ENCODE measurements around the gene RHBDD2.
"Not testable (repeated sequence)": the region's sequence is repeated elsewhere in the genome, so short reads cannot be mapped to it uniquely, and the experiment has no call there.

The RHBDD2 gene

DNA sequence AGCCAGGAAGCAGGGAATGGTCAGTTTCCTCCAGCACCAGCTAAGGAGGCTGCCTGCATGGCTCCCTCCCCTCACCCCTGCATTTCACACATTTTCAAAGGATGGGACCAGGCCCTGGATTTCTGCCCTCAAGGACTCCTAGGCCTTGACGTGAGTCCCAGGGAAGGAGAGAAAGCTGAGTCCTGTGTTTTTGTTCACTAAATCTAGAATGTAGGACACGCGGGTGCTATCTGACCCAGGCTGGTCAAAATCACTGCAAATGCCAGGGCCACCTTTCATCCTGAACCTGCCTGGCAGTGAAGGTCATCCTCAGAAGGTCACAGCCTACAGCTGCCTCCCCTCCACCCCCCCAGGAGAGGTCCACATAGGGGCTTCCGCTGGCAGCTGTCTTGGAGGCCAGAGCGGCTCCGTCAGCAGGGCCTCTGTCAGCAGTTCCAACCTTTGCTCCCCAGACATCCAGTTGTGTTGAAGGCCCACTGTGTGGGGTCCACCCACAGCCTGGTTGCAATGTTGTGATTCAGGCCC is 18.0 kb downstream of the RHBDD2 start:
- no peaks in the 10 kb centered on the region for H3K4me1 ChIP-seq (ENCODE audit: control extremely low read depth in 1 of 4, control insufficient read depth in 4 of 4, insufficient read depth in 4 of 4, low read length in 3 of 4)
- POLR2A ChIA-PET: no interaction called here
- no peak for DNase-seq
- H3K27ac ChIP-seq (ENCODE audit: insufficient read depth in 1 of 2, low read depth in 1 of 2, low read length in 2 of 2, poor library complexity in 1 of 2, severe bottlenecking in 2 of 2): no peak overlapping the region
- 95% methylated on average over 4 of the region's 6 CpGs for WGBS (ENCODE audit: insufficient coverage)
- H3K9me3 ChIP-seq (ENCODE audit: control extremely low read depth in 1 of 5, control insufficient read depth in 4 of 5, insufficient read depth in 2 of 5, low read depth in 1 of 5, low read length in 4 of 5): no peaks in the 10 kb centered on the region
- no peaks in the 10 kb centered on the region for H3K36me3 ChIP-seq (ENCODE audit: control insufficient read depth in 4 of 4, insufficient read depth in 4 of 4, low read length in 3 of 4)
- no peak overlapping the region for H3K4me3 ChIP-seq (ENCODE audit: control insufficient read depth in 1 of 7, extremely low read depth in 1 of 7, insufficient read depth in 4 of 7, low read depth in 2 of 7, low read length in 6 of 7)
- no peaks in the 10 kb centered on the region for H3K27me3 ChIP-seq (replicated peaks in 2 of 5; ENCODE audit: control insufficient read depth in 4 of 5, insufficient read depth in 5 of 5, low read length in 4 of 5)
- CTCF ChIA-PET: interaction anchor here (1.0 kb wide), 1 partner anchor 12 kb away, joined by 3 read pairs; no protein-coding TSS in a partner anchor

DNA sequence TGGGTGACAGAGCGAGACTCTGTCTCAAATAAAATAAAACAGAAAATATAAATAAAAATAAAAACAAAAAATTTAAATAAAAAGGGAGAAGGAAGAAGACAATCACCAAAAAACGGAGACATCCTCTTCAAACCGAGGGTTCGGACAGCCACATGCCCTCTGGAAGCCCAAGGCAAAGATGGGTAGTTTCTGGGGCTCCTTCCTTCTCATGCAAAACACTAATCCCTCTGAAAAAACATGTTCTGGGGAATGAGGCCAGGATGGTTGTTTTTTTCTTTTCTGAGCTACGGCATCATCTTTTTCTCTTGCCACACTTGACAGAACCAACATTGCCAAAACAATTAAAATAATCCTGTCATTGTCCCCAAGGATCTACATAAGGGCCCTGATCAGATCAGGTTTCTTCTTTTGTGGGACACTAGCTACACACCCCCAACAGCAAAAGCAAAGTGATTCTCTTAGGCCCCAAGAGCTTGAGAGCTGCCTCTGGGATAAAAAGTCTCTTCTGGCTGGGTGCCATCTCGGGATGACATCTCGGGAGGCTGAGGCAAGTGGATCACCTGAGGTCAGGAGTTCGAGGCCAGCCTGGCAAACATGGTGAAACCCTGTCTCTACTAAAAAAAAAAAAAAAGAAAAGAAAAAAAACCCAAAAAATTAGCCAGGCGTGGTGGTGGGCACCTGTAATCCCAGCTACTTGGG is 21.9 kb downstream of the RHBDD2 start:
- no peak overlapping the region for H3K4me3 ChIP-seq (ENCODE audit: control insufficient read depth in 1 of 7, extremely low read depth in 1 of 7, insufficient read depth in 4 of 7, low read depth in 2 of 7, low read length in 6 of 7)
- WGBS (ENCODE audit: insufficient coverage): 83% methylated on average over 6 of the region's 9 CpGs
- H3K27me3 ChIP-seq (replicated peaks in 2 of 5; ENCODE audit: control insufficient read depth in 4 of 5, insufficient read depth in 5 of 5, low read length in 4 of 5): no peaks in the 10 kb centered on the region
- no peak for DNase-seq
- H3K4me1 ChIP-seq (ENCODE audit: control extremely low read depth in 1 of 4, control insufficient read depth in 4 of 4, insufficient read depth in 4 of 4, low read length in 3 of 4): peaks cover 0 to 1% (median 0%) of the 10 kb centered on the region in 4 experiments
- no peak overlapping the region for H3K27ac ChIP-seq (ENCODE audit: insufficient read depth in 1 of 2, low read depth in 1 of 2, low read length in 2 of 2, poor library complexity in 1 of 2, severe bottlenecking in 2 of 2)
- CTCF ChIA-PET: interaction anchor here (0.8 kb wide), 1 partner anchor 121 kb away, joined by 3 read pairs; no protein-coding TSS in a partner anchor
- H3K9me3 ChIP-seq (ENCODE audit: control extremely low read depth in 1 of 5, control insufficient read depth in 4 of 5, insufficient read depth in 2 of 5, low read depth in 1 of 5, low read length in 4 of 5): no peaks in the 10 kb centered on the region
- no peaks in the 10 kb centered on the region for H3K36me3 ChIP-seq (ENCODE audit: control insufficient read depth in 4 of 4, insufficient read depth in 4 of 4, low read length in 3 of 4)
- POLR2A ChIA-PET: no interaction called here

DNA sequence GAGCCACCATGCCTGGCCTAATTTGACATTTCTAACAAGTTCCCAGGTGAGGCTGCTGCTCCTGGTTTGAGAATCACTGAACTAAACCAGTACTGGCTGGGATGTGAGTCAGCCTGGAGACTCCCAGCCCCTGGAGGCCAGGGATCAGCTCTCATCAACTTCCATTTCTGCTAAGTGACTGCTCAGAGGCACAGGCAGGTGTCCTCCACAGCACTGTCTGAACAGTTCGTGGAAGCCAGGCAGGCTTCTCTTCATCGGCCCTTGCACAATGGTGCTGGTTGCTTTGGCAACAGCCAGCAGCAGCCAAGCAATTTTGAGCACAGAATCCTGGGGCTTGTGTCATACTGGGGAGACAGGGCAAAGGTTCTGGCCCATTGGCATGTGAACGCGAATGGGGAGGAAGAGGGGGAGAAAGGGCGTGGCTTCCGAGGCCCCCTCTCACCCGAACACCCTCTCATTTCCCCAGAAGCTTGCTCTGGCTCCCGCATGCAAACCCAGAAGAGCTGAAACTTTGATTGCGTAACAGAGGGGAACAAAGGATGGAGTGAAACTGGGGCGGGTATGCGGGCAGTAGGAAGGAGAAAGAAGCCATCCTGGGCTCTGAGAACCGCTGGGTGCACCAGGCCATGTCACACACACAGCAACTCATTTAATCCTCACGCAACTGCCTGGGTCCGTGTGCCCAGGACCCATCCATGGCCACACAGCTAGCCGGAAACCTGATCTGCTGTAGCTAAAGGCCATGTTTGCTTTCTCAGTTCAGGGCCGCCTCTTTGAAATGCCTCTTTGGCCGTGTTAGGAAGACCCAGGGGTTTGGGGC is 27.2 kb downstream of the RHBDD2 start:
- H3K27ac ChIP-seq (ENCODE audit: insufficient read depth in 1 of 2, low read depth in 1 of 2, low read length in 2 of 2, poor library complexity in 1 of 2, severe bottlenecking in 2 of 2): no peak overlapping the region
- peaks cover 0 to 8% (median 1%) of the 10 kb centered on the region in 4 experiments for H3K4me1 ChIP-seq (ENCODE audit: control extremely low read depth in 1 of 4, control insufficient read depth in 4 of 4, insufficient read depth in 4 of 4, low read length in 3 of 4)
- POLR2A ChIA-PET: no interaction called here
- H3K36me3 ChIP-seq (ENCODE audit: control insufficient read depth in 4 of 4, insufficient read depth in 4 of 4, low read length in 3 of 4): no peaks in the 10 kb centered on the region
- H3K27me3 ChIP-seq (replicated peaks in 2 of 5; ENCODE audit: control insufficient read depth in 4 of 5, insufficient read depth in 5 of 5, low read length in 4 of 5): no peaks in the 10 kb centered on the region
- CTCF ChIA-PET: no interaction called here
- peak in 2 of 3 donors; percentile 32 to 33 for DNase-seq
- no peak overlapping the region for H3K4me3 ChIP-seq (ENCODE audit: control insufficient read depth in 1 of 7, extremely low read depth in 1 of 7, insufficient read depth in 4 of 7, low read depth in 2 of 7, low read length in 6 of 7)
- no peaks in the 10 kb centered on the region for H3K9me3 ChIP-seq (ENCODE audit: control extremely low read depth in 1 of 5, control insufficient read depth in 4 of 5, insufficient read depth in 2 of 5, low read depth in 1 of 5, low read length in 4 of 5)
- whole genome bisulfite sequencing (ENCODE audit: insufficient coverage): 86% methylated on average over 10 of the region's 17 CpGs

DNA sequence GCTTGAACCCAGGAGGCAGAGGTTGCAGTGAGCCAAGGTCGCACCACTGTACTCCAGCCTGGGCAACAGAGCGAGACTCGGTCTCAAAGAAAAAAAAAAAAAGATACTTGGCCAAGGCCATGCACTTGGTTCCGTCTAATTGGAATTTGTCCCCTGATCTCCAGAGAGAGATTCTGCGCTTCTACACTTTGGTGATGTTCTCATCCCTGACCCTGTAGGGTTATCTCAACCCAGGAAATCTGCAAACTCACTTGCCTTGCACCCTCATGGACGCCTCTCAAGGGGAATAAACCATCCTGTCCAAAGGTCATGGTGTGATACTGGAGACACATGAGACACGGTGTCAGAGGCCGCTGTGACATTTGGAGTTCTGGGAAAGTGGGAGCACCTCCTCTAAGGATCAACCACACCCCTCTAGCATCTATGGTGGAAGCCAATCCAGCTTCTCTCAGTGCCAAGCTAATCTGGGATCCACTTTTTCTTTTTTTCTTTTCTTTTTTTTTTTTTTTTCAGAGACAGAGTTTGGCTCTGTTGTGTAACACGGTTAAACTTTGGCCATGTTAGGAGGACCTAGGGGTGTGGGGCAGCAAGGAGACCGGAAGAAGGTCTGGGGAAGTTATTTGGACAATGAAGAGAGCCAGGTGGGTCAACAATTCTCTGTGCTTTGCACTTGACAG is 28.3 kb downstream of the RHBDD2 start:
- no peak for DNase-seq
- no peaks in the 10 kb centered on the region for H3K27me3 ChIP-seq (replicated peaks in 2 of 5; ENCODE audit: control insufficient read depth in 4 of 5, insufficient read depth in 5 of 5, low read length in 4 of 5)
- 92% methylated on average over 6 of the region's 10 CpGs for WGBS (ENCODE audit: insufficient coverage)
- POLR2A ChIA-PET: no interaction called here
- H3K9me3 ChIP-seq (ENCODE audit: control extremely low read depth in 1 of 5, control insufficient read depth in 4 of 5, insufficient read depth in 2 of 5, low read depth in 1 of 5, low read length in 4 of 5): no peaks in the 10 kb centered on the region
- H3K27ac ChIP-seq (ENCODE audit: insufficient read depth in 1 of 2, low read depth in 1 of 2, low read length in 2 of 2, poor library complexity in 1 of 2, severe bottlenecking in 2 of 2): no peak overlapping the region
- peaks cover 0 to 8% (median 1%) of the 10 kb centered on the region in 4 experiments for H3K4me1 ChIP-seq (ENCODE audit: control extremely low read depth in 1 of 4, control insufficient read depth in 4 of 4, insufficient read depth in 4 of 4, low read length in 3 of 4)
- no peaks in the 10 kb centered on the region for H3K36me3 ChIP-seq (ENCODE audit: control insufficient read depth in 4 of 4, insufficient read depth in 4 of 4, low read length in 3 of 4)
- H3K4me3 ChIP-seq (ENCODE audit: control insufficient read depth in 1 of 7, extremely low read depth in 1 of 7, insufficient read depth in 4 of 7, low read depth in 2 of 7, low read length in 6 of 7): no peak overlapping the region
- CTCF ChIA-PET: no interaction called here

DNA sequence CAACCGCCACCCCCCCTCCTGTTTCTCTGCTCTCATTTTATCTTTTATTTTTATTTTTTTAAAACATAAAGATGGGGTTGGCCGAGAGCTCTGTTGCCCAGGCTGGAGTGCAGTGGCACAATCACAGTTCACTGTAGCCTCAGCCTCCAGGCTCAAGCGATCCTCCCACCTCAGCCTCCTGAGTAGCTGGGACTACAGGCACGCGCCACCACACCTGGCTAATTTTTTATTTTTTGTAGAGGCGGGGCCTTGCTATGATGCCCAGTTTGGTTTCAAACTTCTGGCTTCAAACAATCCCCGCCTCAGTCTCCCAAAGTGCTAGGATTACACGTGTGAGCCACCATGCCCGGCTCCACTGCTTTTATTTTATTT is 28.8 kb downstream of the RHBDD2 start:
- H3K27me3 ChIP-seq (replicated peaks in 2 of 5; ENCODE audit: control insufficient read depth in 4 of 5, insufficient read depth in 5 of 5, low read length in 4 of 5); H3K27ac ChIP-seq (ENCODE audit: insufficient read depth in 1 of 2, low read depth in 1 of 2, low read length in 2 of 2, poor library complexity in 1 of 2, severe bottlenecking in 2 of 2); POLR2A ChIA-PET; H3K4me3 ChIP-seq (ENCODE audit: control insufficient read depth in 1 of 7, extremely low read depth in 1 of 7, insufficient read depth in 4 of 7, low read depth in 2 of 7, low read length in 6 of 7); DNase-seq; CTCF ChIA-PET; H3K9me3 ChIP-seq (ENCODE audit: control extremely low read depth in 1 of 5, control insufficient read depth in 4 of 5, insufficient read depth in 2 of 5, low read depth in 1 of 5, low read length in 4 of 5); H3K36me3 ChIP-seq (ENCODE audit: control insufficient read depth in 4 of 4, insufficient read depth in 4 of 4, low read length in 3 of 4); H3K4me1 ChIP-seq (ENCODE audit: control extremely low read depth in 1 of 4, control insufficient read depth in 4 of 4, insufficient read depth in 4 of 4, low read length in 3 of 4): not testable (repeated sequence)
- 100% methylated on average over 4 of the region's 9 CpGs for WGBS (ENCODE audit: insufficient coverage)

DNA sequence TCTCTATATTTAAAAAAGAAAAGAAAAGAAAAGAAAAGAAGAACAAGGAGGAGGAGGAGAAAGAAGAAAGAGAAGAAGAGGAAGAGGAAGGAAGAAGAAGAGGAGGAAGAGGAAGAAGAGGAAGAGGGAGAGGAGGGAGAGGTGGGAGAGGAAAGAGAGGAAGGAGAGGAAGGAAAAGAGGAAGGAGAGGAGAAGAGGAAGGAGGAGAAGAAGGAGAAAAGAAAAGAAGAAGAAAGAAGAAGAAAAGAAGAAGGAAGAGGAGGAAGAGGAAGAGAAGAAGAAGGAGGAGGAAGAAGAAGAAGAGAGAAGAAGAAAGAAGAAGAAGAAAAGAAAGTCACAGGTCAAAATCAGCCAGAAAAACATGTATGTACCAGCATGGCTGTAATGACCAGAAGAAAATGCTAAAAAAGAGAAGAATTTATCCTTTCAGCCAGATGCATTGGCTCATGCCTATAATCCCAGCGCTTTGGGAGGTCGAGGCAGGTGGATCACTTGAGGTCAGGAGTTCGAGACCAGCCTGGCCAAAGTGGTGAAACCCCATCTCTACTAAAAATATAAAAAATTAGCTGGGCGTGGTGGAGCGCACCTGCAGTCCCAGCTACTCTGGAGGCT is 30.8 kb downstream of the RHBDD2 start:
- POLR2A ChIA-PET: no interaction called here

More for the DNA sequence above, 30.8 kb downstream of the RHBDD2 start:
- Histone ChIP-seq H3K9me3 (ENCODE audit: control extremely low read depth in 1 of 5, control insufficient read depth in 4 of 5, insufficient read depth in 2 of 5, low read depth in 1 of 5, low read length in 4 of 5) (no peaks in the 10 kb centered on the region), H3K36me3 (ENCODE audit: control insufficient read depth in 4 of 4, insufficient read depth in 4 of 4, low read length in 3 of 4) (no peaks in the 10 kb centered on the region), H3K27ac (ENCODE audit: insufficient read depth in 1 of 2, low read depth in 1 of 2, low read length in 2 of 2, poor library complexity in 1 of 2, severe bottlenecking in 2 of 2) (no peak overlapping the region), H3K27me3 (replicated peaks in 2 of 5; ENCODE audit: control insufficient read depth in 4 of 5, insufficient read depth in 5 of 5, low read length in 4 of 5) (no peaks in the 10 kb centered on the region), H3K4me3 (ENCODE audit: control insufficient read depth in 1 of 7, extremely low read depth in 1 of 7, insufficient read depth in 4 of 7, low read depth in 2 of 7, low read length in 6 of 7) (no peak overlapping the region), H3K4me1 (ENCODE audit: control extremely low read depth in 1 of 4, control insufficient read depth in 4 of 4, insufficient read depth in 4 of 4, low read length in 3 of 4) (peaks cover 0 to 14% (median 6%) of the 10 kb centered on the region in 4 experiments)
- WGBS (ENCODE audit: insufficient coverage): 90% methylated on average over 3 of the region's 5 CpGs
- DNase-seq: no peak
- CTCF ChIA-PET: interaction anchor here (0.5 kb wide), 1 partner anchor 290 kb away, joined by 3 read pairs; no protein-coding TSS in a partner anchor

All from common myeloid progenitor, CD34-positive (primary cell).